DND-41 (cell line): ENCODE results near the gene GALNTL6.

ENCODE experiments used
- CTCF ChIP-seq: IDR thresholded peaks from 2 replicates; pipeline ENCODE4 v1.5.1; 2012; ENCODE audit warnings: borderline replicate concordance, low read length, moderate library complexity, mild to moderate bottlenecking; ENCODE audit not compliant: poor library complexity, severe bottlenecking; ENCODE audit errors: extremely low read depth
- EZH2 ChIP-seq: IDR thresholded peaks from 3 replicates; pipeline ENCODE4 v1.6.1; 2012; ENCODE audit warnings: borderline replicate concordance, low read depth, mild to moderate bottlenecking, moderate library complexity, low read length, inconsistent platforms; ENCODE audit not compliant: severe bottlenecking

- TF ChIP-seq EZH2 (no peak), CTCF (no peak)
Measured at GRCh38 chr4:172751550-172751949, 938.3 kb downstream of the GALNTL6 start.
